ENCODE measurements around the gene POLR3A.

DNA sequence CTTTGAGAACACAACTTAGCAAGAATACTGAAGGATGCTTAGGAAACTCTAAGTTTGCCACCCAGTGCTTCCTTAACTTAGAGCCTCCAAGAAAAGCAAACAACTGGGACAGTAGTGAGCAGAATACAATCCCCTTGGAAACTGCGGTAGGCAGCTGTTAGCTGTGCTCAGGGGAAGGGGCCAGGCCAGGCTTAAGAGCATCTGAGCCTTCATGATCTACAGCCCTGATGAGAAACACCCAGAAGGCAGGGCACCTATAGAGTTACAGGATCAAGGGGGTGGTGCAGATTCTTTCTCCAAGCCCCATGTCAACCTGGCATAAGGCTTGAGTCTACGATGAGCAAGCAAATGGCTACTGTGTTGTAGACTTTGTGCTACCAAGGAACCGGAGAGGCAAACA is 51.4 kb downstream of the POLR3A start:
- TF ChIP-seq, protein P1, sequence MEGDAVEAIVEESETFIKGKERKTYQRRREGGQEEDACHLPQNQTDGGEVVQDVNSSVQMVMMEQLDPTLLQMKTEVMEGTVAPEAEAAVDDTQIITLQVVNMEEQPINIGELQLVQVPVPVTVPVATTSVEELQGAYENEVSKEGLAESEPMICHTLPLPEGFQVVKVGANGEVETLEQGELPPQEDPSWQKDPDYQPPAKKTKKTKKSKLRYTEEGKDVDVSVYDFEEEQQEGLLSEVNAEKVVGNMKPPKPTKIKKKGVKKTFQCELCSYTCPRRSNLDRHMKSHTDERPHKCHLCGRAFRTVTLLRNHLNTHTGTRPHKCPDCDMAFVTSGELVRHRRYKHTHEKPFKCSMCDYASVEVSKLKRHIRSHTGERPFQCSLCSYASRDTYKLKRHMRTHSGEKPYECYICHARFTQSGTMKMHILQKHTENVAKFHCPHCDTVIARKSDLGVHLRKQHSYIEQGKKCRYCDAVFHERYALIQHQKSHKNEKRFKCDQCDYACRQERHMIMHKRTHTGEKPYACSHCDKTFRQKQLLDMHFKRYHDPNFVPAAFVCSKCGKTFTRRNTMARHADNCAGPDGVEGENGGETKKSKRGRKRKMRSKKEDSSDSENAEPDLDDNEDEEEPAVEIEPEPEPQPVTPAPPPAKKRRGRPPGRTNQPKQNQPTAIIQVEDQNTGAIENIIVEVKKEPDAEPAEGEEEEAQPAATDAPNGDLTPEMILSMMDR (IDR thresholded peaks at IDR 0.05; ENCODE audit: low read depth, low read length), result no peak
- no peak for TF ChIP-seq EZH2phosphoT487 (IDR thresholded peaks at IDR 0.05; ENCODE audit: low read depth)

Data from OCI-LY3 (cell line).